K562 (cell line): Measurements from ENCODE around the gene ICAM2. TPM values are rescaled to one million over a fixed set of nuclear protein-coding genes. Genes with fewer than 3 reads are reported as not detected.

Experiments
- ADNP ChIP-seq: fragments of 200-800 bp; sonication (Bioruptor generic); IDR thresholded peaks from 2 replicates; pipeline ENCODE4 v1.6.1; 2016; ENCODE audit warnings: missing genetic modification characterization, missing compliant biosample characterization
- CREB3 ChIP-seq: fragments of 450-650 bp; conservative IDR thresholded peaks from 2 replicates; pipeline ENCODE4 v1.6.1; 2016; ENCODE audit warnings: missing genetic modification characterization, low read depth, mild to moderate bottlenecking, missing compliant biosample characterization, moderate library complexity
- GABPA ChIP-seq: fragments of 200-800 bp; sonication (Bioruptor generic); conservative IDR thresholded peaks from 2 replicates; pipeline ENCODE4 v1.6.1; 2016; ENCODE audit warnings: low read depth, missing genetic modification characterization, missing compliant biosample characterization
- POLR2B ChIP-seq: fragments of 450-650 bp; IDR thresholded peaks from 2 replicates; pipeline ENCODE4 v1.6.1; 2018; ENCODE audit warnings: low read depth; ENCODE audit not compliant: partially characterized antibody
- RBFOX2 ChIP-seq: fragments of 200-400 bp; formaldehyde crosslinking; IDR thresholded peaks from 2 replicates; pipeline ENCODE4 v1.6.1; 2017; ENCODE audit warnings: low read depth, mild to moderate bottlenecking, low read length, moderate library complexity
- SMARCA4 ChIP-seq: fragments of 450-650 bp; IDR thresholded peaks from 2 replicates; pipeline ENCODE4 v1.6.1; 2016
- SP1 ChIP-seq: sonication (generic); formaldehyde crosslinking; IDR thresholded peaks from 2 replicates; pipeline ENCODE4 v1.8.1; 2022; ENCODE audit warnings: mild to moderate bottlenecking, missing genetic modification reagents
- YY1 ChIP-seq, 3 experiments: IDR thresholded peaks; 2 replicates each; pipeline ENCODE4 v1.6.1; 2011; ENCODE audit warnings: low read length in 2 of 3, mild to moderate bottlenecking in 2 of 3, moderate library complexity in 2 of 3, borderline replicate concordance in 1 of 3, control low read depth in 1 of 3, low read depth in 1 of 3; ENCODE audit not compliant: insufficient read depth in 3 of 3, insufficient replicate concordance in 2 of 3, control insufficient read depth in 1 of 3, insufficient read length in 1 of 3; ENCODE audit errors: extremely low read depth in 1 of 3
- ZNF140 ChIP-seq: fragments of 250-450 bp; sonication (Bioruptor Pico); IDR thresholded peaks from 2 replicates; pipeline ENCODE4 v1.8.0; 2021; ENCODE audit warnings: moderate library complexity, mild to moderate bottlenecking, inconsistent platforms
- ZNF184 ChIP-seq: sonication (generic); formaldehyde crosslinking; IDR thresholded peaks from 2 replicates; pipeline ENCODE4 v1.5.0; 2020; ENCODE audit warnings: missing genetic modification reagents
- ZNF24 ChIP-seq: fragments of 450-650 bp; IDR thresholded peaks from 2 replicates; pipeline ENCODE4 v1.6.1; 2016
- ZNF518B ChIP-seq: fragments of 250-450 bp; sonication (Bioruptor Pico); IDR thresholded peaks from 2 replicates; pipeline ENCODE4 v1.5.0; 2021; ENCODE audit warnings: mild to moderate bottlenecking, moderate library complexity
- polyA plus RNA-seq, 8 experiments: library from polyadenylated mRNA; depleted of rRNA in 4 of 8; stranded (reverse) in 5 of 8; unstranded in 3 of 8; fragments of >200 nt; fragmentation: Nextera tagmentation in 2 of 8; fragmentation: Illumina TruSeq in 1 of 8; extraction: Ambion mirVana in 2 of 8; extraction: Trizol in 1 of 8; gene quantifications; 2 replicates each; pipeline versions ENCODE4 v1.2.1 to v1.2.3, GENCODE V29; 2011 to 2014; ENCODE audit warnings: inconsistent platforms in 1 of 8, missing spikeins in 1 of 8
- total RNA-seq, 7 experiments: library from RNA; depleted of rRNA in 6 of 7; stranded (reverse); fragments of >200 nt in 6 of 7; fragmentation: Illumina TruSeq in 2 of 7; extraction: Trizol in 2 of 7; gene quantifications; 2 replicates each; pipeline versions ENCODE4 v1.2.1 to v1.2.3, GENCODE V29; 2011 to 2021; ENCODE audit warnings: low replicate concordance in 1 of 7

ICAM2 gene
- total and polyA plus RNA-seq, 9 of the 15 experiments (the other 6 are each of a cell fraction or from before 2014, with no cell fraction given) = 37.9 to 89.4 (median 60.6) TPM

- peak in 2 of 3 experiments; percentile 67 to 77 for TF ChIP-seq YY1 (IDR thresholded peaks at IDR 0.05; ENCODE audit: borderline replicate concordance in 1 of 3, control insufficient read depth in 1 of 3, extremely low read depth in 1 of 3, insufficient read depth in 3 of 3, insufficient read length in 1 of 3, insufficient replicate concordance in 2 of 3, low read depth in 1 of 3, low read length in 2 of 3)
- no peak for TF ChIP-seq CREB3 (tag)
- TF ChIP-seq ZNF518B (CRISPR knock-in tag) = no peak
- TF ChIP-seq SP1 (CRISPR knock-in tag) = no peak
- TF ChIP-seq ZNF184 = no peak
- TF ChIP-seq RBFOX2 = 0 out of 2 replicates have a peak, but pooled peaks have one; percentile 20
- peak; percentile 47; the same call in 1 of the 2 replicates for TF ChIP-seq GABPA (tag)
- TF ChIP-seq ADNP (tag) = no peak
- TF ChIP-seq SMARCA4 = no peak
- TF ChIP-seq ZNF140 (CRISPR knock-in tag) = no peak
- TF ChIP-seq ZNF24 = no peak
- TF ChIP-seq POLR2B = no peak
These were observed 22.2 kb downstream of the ICAM2 start, which contains the start of gene PRR29 (continued) for GRCh38 chr17:63998050-63998720.
